Fibroblast of lung (primary cell): ENCODE results near the gene C16orf96.

Source experiments
- EZH2 ChIP-seq: IDR thresholded peaks from 2 replicates; pipeline ENCODE4 v1.5.1; 2012; ENCODE audit warnings: low read length, control low read depth, mild to moderate bottlenecking; ENCODE audit errors: missing control alignments
- TF ChIP-seq, protein P1 (sequence below), 2 donors: IDR thresholded peaks in 1 of 2; conservative IDR thresholded peaks in 1 of 2; 1 replicate in 1 of 2; 2 replicates in 1 of 2; pipeline ENCODE4 v1.5.1; 2011 to 2012; ENCODE audit warnings: low read length in 2 of 2, control low read depth in 1 of 2, inconsistent platforms in 1 of 2, low read depth in 1 of 2, mild to moderate bottlenecking in 1 of 2

GRCh38 chr16:4606354-4606753, 50.2 kb downstream of the C16orf96 start:
- TF ChIP-seq, protein P1, sequence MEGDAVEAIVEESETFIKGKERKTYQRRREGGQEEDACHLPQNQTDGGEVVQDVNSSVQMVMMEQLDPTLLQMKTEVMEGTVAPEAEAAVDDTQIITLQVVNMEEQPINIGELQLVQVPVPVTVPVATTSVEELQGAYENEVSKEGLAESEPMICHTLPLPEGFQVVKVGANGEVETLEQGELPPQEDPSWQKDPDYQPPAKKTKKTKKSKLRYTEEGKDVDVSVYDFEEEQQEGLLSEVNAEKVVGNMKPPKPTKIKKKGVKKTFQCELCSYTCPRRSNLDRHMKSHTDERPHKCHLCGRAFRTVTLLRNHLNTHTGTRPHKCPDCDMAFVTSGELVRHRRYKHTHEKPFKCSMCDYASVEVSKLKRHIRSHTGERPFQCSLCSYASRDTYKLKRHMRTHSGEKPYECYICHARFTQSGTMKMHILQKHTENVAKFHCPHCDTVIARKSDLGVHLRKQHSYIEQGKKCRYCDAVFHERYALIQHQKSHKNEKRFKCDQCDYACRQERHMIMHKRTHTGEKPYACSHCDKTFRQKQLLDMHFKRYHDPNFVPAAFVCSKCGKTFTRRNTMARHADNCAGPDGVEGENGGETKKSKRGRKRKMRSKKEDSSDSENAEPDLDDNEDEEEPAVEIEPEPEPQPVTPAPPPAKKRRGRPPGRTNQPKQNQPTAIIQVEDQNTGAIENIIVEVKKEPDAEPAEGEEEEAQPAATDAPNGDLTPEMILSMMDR (conservative IDR thresholded peaks at IDR 0.05 in 1 of 2, IDR thresholded peaks at IDR 0.05 in 1 of 2; ENCODE audit: low read depth in 1 of 2, low read length in 2 of 2), result no peak
- TF ChIP-seq EZH2, result no peak
